ENCODE data around the gene KMT2D.
A peak's percentile ranks its signal among the peaks of the same experiment; 100 is the strongest.
"Not testable (repeated sequence)": the region's sequence is repeated elsewhere in the genome, so short reads cannot be mapped to it uniquely, and the experiment has no call there.

KMT2D gene

DNA sequence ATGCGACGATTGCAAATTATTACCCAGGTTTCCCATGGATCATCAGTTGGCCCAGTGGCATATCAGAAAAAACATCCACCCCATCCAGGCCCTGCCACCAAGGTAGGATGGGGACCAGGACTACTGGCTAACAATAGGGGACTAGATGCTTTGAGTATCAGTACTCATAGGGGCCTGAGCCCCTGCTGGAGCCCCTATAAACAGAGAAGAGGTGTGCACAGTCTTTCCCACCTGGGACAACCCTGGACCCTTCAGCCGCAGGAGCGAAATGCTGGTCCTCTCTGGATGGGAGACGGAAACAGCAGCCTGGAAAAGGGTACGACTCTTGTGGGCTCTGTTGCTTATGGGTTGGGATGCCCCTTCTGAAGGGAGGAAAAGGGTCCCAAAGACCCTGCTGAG is 28.3 kb upstream of the KMT2D start:
- DNase-seq (ENCODE audit: low read depth in 2 of 2) = no peak

DNA sequence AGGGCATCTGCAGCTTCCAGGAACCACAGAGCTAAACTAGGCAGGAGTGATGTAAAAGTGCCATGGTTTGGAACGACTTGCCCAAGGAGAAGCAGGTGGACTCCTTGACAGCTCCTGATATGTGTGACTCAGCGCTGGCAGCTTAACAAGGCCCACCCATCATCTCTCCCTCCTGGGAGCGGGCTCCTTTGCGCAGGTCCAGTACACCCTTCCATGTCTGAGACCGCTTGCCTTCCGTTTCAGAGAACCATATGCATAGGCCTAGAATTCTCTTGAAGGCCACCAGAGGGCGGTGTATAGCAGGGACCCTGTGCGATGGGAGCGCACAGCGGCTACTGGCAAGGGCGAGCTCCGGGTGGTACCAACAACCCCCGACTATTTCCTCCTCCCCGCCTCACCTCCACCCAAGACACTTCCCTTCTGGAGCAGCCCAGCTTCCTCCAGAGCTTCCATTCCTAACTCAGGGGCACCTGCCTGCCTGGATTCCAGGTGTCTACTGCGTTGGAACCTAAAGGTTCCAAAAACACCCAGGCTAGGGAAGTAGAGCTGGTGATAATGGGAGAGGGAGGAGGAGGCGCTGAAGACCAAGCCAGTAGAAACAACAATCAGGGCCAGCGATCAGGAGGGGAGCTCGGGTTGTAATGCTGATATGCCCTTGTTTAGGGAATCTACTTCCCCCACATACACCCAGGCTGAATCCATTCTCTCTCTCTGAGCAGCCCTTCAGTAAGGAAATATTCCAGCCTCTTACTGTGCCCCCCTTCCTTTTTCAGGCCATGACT is 27.7 kb upstream of the KMT2D start:
- peak; percentile 48 to 60 for DNase-seq (ENCODE audit: low read depth in 2 of 2)

DNA sequence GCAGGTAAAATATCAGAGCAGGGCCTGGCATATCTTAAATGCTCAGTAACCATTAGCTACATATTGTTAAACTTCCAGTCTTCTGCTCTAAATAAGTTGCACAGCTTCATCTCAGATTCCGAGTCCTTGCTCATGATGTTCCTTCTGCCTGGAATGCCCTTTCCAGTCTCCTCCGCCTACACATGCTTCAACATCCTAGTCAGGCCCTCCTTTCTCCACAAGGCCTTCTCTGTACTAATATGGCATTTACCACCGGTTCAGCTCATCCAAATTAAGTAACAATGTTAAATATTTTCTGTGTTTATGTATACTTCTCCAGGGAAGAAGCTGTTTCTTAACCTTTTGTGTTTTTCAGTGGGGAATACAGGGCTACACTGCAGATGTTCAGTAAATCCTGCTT is 25.5 kb upstream of the KMT2D start:
- DNase-seq (ENCODE audit: low read depth in 2 of 2) = no peak

DNA sequence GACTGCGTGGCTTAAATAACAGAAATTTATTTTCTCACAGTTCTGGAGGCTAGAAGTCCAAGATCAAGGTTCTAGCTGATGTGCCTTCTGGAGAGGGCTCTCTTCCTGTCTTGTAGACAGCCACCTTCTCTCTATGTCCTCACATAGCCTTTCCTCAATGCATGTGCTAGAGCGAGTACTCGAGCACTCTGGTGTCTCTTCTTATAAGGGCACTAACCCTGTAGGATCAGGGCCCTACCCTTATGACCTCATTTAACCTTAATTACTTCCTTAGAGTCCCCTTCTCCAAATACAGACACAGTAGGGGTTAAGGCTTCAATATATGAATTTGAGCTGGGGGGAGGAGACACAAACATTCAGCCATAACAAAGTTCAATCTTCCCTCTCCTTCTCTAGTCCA is 23.8 kb upstream of the KMT2D start:
- no peak for DNase-seq (ENCODE audit: low read depth in 2 of 2)

DNA sequence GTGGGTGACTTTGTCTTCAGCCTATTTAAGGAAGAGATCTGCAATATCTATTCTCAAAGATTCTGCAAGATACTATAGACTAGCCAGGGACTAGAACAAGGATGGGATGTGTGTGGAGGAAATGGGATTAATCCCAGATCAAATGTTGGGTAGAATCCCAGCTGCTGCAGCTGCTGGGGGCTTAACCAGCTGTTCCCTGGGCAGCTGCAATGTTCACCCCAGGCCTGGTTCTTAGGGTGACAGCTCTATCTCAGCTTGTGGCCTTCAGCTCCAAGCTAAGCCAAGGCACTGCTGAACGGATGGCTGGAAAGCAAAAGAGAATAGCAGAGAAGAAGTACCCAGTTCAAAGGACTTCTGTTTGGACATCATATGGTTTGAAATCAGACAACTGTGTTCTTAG is 19.2 kb upstream of the KMT2D start:
- no peak for DNase-seq (ENCODE audit: low read depth in 2 of 2)

DNA sequence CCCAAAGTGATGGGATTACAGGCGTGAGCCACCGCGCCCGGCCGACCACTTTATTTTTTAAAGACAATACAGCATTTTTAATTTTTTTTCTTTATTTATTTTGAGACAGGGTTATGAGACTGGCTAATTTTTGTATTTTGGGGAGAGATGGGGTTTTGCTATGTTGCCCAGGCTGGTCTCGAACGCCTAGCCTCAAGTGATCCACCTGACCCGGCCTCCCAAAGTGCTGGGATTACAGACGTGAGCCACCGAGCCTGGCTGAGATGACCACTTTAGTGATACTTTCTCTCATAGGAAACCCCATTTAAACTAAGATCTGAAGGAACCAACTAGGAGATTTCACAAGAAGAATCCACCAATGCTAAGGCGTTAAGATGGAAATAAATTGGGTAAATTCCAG is 10.4 kb upstream of the KMT2D start:
- no peak for DNase-seq (ENCODE audit: low read depth in 2 of 2)

DNA sequence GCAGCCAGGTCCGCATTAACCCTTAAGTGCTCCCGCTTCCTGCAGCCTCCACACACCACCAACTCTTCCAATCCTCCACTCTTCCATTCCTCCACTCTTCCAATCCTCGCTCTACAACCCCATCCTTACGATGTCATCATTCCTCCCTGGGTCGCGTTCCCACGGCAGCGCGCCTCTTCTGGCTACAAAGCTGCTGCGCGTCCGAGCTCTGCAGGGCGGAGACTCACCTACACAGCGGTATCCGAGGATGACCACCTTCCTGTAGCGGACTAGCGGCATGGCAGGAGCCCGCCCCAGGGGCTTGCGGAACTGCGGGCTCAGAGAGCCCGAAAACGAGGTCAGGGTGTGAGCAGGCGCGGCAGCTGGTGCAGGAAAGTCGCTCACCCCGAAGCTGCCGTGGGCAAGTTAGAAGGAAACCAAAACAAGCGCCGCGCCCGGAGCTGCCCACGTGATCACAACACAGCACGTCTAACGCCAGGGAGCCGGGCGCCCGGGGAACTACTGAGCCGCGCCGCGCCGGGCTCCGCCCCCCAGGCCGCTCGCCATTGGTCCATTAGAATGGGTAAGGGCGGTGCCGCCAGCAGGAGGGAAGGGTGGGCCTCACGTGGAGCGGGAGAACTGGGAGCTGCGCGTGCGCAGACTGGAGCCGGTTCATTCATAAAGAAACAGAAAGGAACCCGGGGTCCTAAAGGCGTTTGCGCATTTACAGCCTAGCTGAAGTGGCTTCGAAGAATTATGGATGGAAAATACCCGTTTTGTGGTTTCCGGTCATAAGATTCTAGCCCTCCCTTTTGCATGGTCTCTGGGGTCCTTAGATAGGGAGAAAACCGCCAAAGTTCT is 9.1 kb upstream of the KMT2D start, which contains the start of gene RHEBL1:
RHEBL1 (minus strand) TSS at position 473 of the 840 bp plus-strand sequence; CDS start at position 279, 194 bp downstream.
- peak; percentile 98 for DNase-seq (ENCODE audit: low read depth in 2 of 2)

DNA sequence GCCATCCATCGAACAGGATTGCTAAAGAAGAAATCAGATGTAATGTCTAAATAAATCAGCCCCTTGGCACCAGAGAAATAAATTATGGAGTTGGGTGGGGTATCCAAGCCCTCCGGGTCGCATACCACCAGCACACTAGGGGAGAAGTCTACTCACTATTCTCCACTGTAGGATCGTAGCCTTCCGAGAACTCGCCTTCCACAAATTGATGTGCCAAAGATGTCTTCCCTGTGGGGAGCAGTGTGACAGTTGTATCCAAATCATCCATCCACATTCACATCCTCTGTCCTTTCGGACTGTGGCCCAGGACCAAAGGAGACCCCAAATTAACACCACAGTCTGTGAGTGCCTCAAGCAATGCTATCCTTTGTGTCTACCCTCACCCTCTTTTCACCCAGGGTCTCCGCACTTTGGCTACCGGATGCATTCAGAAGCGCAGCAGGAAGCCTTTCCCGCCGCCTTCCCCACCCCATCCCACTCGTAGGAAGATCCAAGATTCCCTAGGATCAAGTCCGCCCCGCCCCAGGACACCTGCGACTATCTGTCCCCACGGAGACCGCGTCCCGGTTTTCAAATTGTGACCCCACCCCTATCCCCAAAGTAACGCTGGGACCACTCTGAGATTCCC is 8.4 kb upstream of the KMT2D start:
- no peak for DNase-seq (ENCODE audit: low read depth in 2 of 2)

DNA sequence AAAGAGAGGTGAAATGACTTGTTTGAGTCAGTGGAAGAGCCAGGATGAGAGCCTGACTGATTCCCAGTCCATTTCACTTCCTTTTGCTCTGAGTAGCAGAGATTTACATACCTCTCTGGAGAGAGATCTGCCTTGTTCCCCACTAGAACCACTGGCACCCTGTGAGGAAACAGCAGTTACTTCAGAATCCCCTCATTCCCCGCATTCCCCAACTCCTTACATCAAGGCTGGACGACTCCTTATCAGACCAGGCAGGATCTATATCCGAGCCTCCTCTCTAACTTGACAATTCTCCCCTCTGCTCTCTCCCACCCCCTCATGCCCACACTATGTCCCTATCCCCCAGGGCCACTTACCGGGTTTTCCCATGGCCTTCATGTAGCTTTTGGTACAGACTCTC is 5.5 kb upstream of the KMT2D start:
- no peak for DNase-seq (ENCODE audit: low read depth in 2 of 2)

DNA sequence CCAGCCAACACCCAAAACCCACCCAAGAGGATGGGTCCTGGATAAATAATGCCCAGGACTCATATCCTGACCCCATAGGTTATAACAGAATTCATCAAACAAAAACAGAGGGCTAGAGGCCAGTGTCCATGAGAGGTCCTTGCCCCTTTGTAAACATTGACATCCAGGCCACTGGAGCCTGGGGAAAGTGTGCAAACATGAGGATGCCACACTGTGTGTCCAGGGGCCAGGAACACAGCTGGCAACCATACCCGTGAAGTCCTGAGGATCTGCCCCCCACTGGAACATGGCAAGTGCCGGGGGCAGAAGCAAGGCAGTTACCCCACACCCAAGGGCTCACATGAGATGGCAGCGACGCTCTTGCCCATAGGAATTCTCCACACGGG is 4.2 kb upstream of the KMT2D start:
- DNase-seq (ENCODE audit: low read depth in 2 of 2) = no peak

DNA sequence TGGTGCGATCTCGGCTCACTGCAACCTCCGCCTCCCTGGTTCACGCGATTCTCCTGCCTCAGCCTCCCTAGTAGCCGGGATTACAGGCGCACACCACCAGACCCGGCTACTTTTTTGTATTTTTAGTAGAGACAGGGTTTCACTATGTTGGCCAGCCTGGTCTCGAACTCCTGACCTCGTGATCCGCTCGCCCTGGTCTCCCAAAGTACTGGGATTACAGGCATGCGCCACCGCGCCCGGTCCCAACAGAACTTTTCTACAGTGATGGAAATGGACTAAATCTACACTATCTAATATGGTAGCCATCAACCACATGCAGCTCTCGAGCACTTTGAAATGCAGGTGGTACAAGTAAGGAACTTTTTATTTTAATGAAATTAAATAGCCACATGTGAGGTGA is 1.3 kb upstream of the KMT2D start:
- DNase-seq (ENCODE audit: low read depth in 2 of 2) = not testable (repeated sequence)

DNA sequence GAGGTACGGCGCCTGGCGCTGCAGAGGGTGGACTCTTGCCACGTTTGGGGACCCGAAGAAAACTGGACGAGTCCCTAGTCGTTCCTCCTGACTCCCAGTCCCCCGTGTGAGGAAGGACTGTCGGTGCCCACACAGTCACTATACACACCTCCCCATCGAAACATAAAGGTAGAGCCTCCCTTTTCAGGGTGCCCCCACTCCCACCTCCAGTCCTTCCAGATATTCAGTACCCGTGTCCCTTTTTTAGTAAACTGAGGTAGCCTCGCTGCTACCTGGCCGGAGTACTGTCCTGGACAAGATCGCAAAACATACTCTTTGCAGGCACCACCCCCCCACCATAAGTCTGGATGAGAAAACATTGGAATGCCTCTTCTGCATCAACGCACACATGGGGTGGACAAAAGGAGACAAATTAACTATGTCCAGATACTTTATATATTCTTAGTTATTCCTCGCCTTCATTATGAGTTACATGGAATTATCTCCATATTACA is 610 bp upstream of the KMT2D start:
- no peak for DNase-seq (ENCODE audit: low read depth in 2 of 2)

DNA sequence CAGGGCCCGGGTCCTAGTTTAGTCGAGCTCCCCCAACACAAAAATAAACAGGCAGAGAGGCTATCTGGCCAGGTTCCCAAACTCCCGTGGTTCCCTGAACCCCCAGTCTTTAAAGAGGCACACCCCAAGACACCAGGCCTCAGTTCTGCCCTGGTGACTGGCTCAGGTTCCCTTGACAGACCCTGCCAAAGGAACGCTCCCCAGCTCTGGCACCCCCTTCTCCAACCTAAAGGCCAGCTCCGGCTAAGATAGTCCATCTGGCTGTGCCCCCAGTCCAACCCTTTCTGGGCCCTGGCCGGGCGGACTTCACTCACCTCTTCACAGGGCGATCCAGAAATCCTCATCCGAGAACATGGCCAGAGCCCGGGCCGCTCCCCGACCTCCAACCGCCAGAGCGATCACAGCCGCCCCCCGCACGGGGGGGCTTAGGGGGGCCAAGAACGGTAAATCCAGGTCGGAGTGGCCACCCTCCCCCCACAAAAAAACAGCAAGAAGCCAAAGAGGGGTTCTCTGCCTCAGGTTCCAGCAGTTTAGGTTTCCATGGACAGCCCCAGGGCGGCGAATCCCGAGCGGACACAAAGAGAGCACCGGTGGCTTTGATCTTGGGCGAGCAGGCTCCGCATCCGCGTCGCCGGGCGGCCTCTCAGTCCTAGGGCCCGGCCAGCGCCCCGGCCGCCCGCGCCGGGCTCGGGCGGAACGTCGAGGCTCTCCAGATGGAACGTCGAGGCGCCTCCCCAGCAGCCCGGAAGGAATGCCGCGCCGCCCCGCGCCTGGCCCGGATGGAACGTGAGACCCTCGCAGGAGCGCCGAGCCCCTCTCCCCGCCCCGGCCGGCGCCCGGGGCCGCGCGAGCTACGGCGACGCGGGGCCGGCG is 1.1 kb downstream of the KMT2D start:
- no peak for DNase-seq (ENCODE audit: low read depth in 2 of 2)

DNA sequence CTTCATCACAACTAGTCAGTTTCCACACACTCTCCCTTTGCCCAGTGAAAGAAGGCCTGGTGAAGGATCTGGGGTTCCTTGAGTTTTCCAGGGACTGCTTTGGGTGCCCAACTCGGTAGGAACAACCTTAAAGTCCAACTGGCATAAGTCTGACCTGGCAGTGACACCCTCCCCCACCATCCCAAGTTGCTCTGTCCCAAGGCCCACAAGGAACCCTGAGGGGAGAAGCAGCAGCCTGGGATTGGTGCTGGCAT is 1.6 kb downstream of the KMT2D start:
- no peak for DNase-seq (ENCODE audit: low read depth in 2 of 2)

DNA sequence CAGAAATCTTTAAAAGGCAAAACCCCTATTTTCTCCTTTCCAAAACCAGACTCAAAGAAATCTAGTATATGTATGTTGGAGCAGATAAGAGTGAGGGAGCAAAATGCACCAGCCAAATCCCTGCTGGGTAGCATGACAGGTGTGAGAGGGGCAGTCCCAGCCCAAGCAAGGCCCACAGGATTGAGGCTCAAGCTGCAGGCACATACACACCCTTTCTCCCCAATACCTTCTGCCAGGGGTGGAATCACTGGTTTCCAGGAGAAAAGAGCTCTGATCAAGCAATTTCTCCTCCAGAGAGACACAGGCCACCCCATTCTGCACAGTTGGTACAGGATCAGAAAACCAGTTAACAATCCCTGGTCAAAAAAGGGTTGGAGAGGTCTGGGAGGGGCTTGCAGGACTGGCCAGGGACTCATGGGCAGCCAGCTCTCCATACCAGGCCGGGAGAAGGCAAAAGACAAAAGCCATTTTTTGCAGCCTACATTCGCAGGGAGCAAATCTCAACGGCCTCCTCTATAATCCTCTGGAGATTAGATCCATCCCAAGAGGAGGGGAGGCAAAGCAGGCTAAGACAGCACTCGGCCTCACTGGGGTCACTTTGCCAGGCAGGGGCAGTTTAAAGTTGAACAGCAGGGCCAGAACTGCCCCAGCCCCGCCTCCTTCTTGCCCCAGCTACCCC is 2.1 kb downstream of the KMT2D start:
- DNase-seq (ENCODE audit: low read depth in 2 of 2) = no peak

DNA sequence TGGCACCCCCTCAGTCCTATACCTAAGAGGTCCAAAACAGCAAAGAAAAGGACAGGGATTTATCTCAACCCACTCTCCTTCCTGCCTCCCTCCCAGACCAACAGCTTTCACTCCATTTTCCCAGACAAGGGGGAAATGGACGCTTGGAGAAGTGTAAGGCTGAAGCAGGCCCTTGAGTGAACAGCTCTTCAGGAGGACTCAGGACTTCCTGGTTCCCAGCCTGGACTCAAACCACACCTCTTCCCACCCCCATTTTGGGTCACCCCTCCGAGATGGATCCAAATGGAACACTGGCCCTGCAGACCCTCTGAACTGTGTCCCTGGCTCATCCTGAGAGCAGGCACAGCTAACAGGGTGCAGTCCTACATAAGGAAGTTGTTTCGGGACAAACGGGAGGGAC is 2.7 kb downstream of the KMT2D start:
- no peak for DNase-seq (ENCODE audit: low read depth in 2 of 2)

DNA sequence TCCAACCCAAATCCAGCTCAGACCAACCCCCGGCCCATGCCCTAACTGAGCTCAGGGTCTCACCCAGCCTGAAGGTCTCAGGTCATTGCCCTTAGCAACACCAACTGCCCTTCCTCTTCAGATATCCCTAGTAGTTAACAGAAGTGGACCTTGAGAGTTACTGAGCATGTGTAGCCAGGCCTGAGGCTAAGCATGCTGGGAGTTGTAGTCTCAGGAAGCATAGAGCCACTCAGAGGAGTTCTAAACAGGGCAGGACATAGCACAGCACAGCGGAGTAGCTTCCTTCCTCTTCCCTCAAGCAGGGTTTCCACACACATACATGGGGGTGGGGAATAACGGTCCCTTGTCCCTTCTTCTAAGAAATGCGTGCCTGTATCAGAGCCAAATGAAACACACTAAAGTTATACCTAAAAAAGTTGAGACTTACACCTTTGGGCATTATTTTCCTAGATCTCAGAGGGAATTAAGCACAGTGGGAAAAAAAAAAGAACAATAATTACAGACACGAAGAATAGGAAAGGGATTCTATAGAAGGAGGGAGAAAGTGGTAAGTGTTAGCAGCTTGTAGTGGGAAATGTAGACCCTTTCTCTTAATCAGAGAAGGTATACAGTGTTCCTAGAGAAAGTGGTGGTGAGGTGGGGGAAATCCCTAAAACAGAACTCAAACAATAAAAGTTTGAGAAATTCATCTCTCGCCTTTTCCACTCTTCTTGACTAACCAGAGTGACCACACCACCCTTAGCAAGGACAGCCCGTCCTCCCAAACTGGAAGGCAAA is 4.4 kb downstream of the KMT2D start:
- peak in 1 of 2 donors; percentile 32 for DNase-seq (ENCODE audit: low read depth in 2 of 2)

DNA sequence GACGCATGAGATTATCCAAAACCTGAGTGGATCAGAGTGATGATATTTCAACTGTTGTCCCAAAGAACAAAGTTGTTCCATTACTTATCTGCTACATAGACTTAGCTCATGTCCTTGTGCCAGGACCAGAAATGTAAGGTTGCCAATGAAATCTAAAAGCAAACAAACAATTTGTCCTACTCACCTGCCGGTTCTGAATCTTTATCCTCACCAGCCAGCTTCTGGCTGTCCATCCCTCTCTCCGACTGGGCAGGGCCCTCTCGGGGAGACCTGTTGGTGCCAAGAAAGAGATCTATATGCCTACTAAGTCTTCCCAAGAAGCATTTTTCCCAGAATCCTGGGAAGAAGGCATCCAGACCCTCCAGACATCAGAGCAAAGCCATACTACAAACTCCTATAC is 5.5 kb downstream of the KMT2D start:
- DNase-seq (ENCODE audit: low read depth in 2 of 2) = no peak

DNA sequence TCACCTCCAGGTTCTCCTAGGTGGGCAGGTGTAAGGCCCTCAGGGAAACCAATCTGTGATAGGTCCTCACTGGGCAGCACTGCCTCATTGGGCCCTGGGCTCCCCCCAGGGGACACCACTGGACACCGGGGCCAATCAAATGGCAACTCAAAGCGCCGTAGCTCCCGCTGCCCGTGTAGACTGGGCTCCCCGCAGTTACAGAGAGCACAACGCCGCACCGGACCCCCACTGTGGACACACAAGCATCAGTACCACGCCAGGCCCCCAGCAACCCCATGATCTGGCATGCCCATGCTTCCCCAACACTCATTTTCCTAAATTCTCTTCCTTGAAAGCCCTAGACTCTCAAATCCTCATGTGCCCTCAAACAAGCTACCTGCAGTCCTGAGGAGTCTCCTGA is 6.1 kb downstream of the KMT2D start:
- no peak for DNase-seq (ENCODE audit: low read depth in 2 of 2)

DNA sequence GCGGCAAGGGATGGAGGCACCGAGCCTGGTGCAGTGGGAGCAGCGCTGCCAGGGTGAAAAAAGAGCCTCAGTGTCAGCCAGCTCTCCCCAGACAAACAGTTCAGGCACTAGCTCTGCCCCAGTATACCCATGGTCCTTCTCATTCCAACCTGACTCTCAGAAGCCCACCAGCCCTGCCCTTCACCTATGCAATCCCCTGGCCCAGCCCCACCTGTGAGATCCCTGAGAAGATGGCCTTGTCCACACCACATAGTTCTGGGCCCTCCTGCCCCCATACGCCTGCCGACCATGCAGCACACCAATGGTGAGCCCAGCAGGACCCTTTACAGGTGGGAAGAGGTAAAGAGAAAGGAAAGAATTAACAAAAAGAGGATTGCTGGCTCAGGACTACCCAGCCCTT is 6.5 kb downstream of the KMT2D start:
- DNase-seq (ENCODE audit: low read depth in 2 of 2) = no peak

Data from activated CD4-positive, alpha-beta T cell treated with anti-CD3 and anti-CD28 coated beads for 24 hours (primary cell).